Hematopoietic multipotent progenitor cell (in vitro differentiated cells): ENCODE results near the gene ZBTB44. TPM values are rescaled to one million over a fixed set of nuclear protein-coding genes. Genes with fewer than 3 reads are reported as not detected.
"Not testable (repeated sequence)": the region's sequence is repeated elsewhere in the genome, so short reads cannot be mapped to it uniquely, and the experiment has no call there.

ENCODE experiments used
- DNase-seq, 3 donors: peaks; one replicate each; pipeline ENCODE4 v3.0.0-alpha.2; 2011 to 2015; ENCODE audit warnings: low read depth in 2 of 3, low spot score in 2 of 3
- total RNA-seq: library from RNA; depleted of rRNA; stranded (reverse); fragments of >200 nt; gene quantifications from one replicate; pipeline ENCODE4 v1.2.3, GENCODE V29; 2012

Gene ZBTB44
- total RNA-seq, 1 donor: 62.5 TPM

GRCh38 chr11:130251763-130252162 lies 63.0 kb downstream of the ZBTB44 start:
- peak in 1 of 3 donors; percentile 34 for DNase-seq

DNA sequence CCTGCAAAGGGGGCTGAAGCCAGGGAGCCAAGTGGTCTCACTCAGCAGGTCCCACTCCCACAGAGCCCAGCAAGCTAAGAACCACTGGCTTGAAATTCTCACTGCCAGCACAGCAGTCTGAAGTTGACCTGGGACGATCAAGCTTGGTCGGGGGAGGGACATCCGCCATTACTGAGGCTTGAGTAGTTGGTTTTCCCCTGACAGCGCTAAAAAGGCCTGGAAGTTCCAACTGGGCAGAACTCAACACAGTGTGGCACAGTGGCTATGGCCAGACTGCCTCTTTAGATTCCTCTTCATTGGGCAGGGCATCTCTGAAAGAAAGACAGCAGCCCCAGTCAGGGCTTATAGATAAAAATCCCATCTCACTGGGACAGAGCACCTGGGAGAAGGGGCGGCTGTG lies 64.8 kb downstream of the ZBTB44 start:
- not testable (repeated sequence) for DNase-seq

DNA sequence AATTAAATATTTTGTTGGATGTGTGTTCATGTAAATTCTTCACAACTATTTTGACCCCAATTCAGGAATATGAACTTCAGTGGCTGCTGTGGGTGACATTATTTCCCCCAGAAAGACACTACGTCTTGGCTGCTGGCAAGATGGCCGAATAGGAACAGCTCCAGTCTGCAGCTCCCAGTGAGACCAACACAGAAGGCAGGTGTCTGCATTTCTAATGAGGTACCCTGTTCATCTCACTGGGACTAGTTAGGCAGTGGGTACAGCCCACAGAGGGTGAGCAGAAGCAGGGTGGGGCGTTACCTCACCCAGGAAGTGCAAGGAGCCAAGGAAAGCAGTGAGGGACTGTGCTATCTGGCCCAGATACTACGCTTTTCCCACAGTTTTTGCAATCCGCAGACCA lies 65.3 kb downstream of the ZBTB44 start:
- DNase-seq: no peak

DNA sequence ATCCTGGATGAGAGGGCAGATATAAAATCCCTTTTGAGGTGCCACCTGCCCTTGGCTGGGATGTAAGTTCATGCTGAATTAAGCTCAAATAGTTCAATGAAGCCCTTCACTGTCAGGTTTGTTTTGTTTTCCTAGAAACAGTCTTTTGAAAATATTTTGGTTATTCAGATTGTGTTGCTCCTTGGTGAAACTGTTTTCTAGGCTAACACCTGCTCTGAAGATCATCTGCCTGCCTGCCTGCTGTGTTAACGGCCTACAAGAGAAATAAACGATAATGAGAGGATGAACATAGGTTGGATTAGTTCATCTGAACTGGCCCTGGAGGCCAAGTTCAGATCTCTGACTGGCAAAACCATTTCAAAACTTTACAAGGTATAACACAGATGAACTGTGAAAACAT lies 67.4 kb downstream of the ZBTB44 start:
- no peak for DNase-seq

- no peak for DNase-seq
Measured at GRCh38 chr11:130246738-130247137, 68.0 kb downstream of the ZBTB44 start.

GRCh38 chr11:130246270-130246669 lies 68.4 kb downstream of the ZBTB44 start:
- no peak for DNase-seq

DNA sequence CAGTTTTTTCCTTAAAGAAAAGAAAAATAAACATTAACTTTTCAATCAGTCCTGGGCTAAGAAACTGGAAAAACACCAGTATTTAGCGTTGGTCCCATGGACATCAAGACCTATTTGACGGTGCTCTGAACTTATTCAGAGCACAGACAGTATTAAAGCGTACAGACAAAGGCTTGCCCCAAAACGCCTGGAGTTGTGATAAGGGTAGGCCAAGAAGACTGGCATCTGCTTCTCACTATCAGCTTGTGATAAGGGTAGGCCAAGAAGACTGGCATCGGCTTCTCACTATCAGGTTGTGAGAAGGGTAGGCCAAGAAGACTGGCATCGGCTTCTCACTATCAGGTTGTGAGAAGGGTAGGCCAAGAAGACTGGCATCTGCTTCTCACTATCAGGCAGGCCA lies 69.3 kb downstream of the ZBTB44 start:
- not testable (repeated sequence) for DNase-seq

DNA sequence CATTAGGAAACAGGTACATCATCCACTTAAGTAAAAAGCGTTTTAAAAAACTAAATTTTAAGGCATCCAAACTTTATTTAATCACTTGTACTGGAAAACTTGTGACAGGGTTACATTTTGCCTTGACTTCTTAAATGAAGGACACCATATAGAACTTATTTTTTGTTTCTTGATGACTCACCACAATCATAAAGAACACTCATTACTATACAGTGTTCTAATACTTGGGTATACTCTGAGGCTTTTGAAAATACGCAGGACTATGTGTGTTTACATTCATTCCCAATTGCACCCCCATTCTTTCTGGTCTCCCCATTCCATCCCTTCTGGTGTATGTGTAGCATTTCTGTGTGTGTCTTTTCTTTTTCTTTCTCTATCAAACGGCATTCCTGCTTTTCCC lies 69.9 kb downstream of the ZBTB44 start:
- no peak for DNase-seq

DNA sequence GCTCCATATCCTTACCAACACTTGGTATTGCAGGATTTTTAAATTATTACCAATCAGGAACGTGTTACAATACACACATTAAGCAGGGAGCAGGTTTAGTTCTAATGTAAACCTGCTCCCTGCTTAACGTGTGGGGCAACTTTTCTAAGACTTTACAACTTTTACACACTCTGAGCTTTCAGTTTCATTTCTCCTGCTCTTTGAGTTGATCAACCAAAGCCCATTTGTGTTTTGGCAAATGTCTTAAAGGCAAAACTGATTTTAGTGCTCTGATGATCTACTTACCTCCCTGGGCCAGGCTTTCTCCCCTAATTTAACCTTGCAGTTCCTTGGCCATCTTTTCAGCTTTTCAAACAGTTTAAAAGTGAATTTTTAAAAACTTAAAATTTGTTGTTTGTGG lies 70.9 kb downstream of the ZBTB44 start:
- DNase-seq: peak in 1 of 3 donors; percentile 18

DNA sequence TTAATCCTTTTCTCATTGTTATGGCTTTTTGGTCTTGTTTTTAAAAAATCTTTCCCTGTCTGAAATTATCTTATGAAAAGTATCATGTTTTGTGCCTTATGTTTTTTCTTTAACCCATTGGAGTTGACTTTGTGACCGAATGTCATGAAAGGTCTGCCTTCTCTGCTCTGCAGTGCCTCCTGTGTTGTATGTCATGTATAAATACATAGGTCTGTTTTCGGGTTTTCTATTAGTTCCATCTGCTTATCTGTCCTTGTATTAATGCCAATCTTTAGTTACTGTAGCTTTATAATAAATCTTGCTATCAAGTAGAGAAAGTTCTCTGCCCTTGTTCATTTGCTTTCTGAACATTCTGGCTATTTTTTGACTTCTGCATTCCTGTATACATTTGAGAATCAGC lies 73.0 kb downstream of the ZBTB44 start:
- DNase-seq: no peak

DNA sequence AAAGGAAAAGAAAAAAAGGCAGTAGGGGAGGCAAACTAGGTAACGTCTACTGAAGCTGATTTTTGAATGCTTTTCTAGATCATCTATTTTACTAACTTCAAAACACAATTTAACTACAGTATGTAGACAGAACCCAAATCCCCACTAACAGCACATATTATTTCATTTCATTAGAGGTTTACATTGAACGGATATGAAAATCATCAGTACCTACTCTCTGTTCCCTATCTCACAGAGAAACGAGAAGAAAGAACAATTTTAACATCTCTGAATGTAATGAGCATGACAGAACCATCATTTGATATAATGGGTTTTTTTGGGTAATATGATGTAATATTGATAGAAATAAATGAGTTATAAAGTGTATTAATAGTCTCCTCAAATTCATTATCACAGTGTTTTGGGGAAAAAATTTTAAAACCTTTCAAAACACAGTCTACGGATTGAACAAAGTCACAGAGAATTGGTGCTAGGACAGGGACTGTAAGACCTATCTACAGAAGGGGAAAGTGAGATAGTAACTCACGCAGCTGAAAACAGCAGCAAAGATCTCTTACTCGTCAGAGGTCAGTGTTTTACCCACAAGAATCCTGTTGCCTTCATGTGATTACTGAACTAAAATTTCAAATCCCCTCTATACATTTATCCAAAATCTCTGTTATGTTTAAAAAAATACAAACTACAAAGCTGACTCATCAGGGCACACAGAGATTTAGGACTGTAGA lies 77.3 kb downstream of the ZBTB44 start:
- no peak for DNase-seq

GRCh38 chr11:130234315-130234714 lies 80.4 kb downstream of the ZBTB44 start:
- no peak for DNase-seq

- DNase-seq: not testable (repeated sequence)
Measured at GRCh38 chr11:130233888-130234287, 80.8 kb downstream of the ZBTB44 start.

DNA sequence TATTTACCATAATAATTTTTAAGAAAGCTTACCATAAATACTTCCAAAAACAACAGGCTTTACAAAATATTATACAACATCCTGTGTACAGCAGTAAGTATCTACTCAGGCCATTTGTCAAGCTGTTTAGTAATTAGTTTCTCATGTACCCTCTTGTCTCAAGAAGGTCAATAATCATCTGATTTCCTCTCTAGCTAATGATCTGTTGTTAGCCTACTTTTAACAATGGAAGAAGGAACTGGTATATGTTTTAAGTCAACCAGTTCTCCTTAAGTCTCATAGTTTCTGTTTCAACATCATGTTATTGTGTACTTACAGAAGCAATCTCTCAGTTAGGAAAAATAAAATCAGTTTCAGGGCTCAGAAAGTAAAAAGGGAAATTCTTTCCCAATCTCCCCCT lies 81.2 kb downstream of the ZBTB44 start:
- DNase-seq: not testable (repeated sequence)

DNA sequence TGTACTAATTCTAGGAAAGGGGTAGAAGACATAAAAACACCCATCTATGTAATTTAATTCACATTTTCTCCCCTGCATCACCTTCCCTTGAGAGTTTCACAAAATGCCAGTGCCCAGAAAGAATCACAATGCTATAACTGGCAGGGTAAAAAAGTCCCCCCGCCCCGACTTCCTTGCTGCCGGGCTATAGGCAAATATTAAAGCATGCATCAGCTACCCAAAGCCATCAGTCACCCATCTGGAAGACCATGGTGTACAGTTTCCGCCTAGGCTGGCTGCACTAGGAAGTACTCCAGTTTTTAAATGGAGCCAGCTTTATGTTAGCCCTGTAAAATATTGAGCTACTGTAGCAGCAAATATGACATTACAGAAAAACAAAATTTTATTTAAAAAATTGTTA lies 87.3 kb downstream of the ZBTB44 start:
- DNase-seq: no peak

GRCh38 chr11:130223291-130223971 lies 91.3 kb downstream of the ZBTB44 start:
- no peak for DNase-seq

GRCh38 chr11:130220311-130221035 lies 94.2 kb downstream of the ZBTB44 start:
- DNase-seq: no peak

- DNase-seq: no peak
Measured at GRCh38 chr11:130219148-130219547, 95.6 kb downstream of the ZBTB44 start.

DNA sequence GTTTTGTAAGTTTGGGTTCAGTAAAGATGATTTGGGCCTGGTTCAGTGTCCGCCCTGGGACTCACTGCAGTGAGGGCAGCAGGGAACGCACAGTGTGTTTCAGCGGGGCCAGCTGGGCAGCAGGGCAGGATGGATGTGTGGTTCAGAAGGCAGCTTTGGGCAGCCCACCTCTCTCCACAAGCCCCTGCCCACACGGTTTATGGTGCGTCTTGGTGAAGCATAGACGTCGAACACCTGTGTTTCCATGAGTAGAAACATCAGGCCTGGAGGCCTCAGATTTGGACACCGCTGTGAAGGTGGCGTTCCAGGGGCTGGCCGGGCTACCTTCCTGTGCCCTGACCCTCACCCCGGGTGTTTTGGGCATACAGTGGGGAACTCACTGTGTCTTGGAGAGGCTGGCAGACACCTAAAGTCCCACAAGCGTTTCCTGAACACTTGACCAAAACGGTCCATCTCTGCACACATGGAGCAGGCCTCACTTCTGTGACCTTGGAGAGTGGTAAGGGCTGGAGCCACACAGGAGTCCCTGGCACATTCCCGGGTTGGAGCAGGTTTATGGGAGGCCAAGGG lies 96.1 kb downstream of the ZBTB44 start:
- no peak for DNase-seq

DNA sequence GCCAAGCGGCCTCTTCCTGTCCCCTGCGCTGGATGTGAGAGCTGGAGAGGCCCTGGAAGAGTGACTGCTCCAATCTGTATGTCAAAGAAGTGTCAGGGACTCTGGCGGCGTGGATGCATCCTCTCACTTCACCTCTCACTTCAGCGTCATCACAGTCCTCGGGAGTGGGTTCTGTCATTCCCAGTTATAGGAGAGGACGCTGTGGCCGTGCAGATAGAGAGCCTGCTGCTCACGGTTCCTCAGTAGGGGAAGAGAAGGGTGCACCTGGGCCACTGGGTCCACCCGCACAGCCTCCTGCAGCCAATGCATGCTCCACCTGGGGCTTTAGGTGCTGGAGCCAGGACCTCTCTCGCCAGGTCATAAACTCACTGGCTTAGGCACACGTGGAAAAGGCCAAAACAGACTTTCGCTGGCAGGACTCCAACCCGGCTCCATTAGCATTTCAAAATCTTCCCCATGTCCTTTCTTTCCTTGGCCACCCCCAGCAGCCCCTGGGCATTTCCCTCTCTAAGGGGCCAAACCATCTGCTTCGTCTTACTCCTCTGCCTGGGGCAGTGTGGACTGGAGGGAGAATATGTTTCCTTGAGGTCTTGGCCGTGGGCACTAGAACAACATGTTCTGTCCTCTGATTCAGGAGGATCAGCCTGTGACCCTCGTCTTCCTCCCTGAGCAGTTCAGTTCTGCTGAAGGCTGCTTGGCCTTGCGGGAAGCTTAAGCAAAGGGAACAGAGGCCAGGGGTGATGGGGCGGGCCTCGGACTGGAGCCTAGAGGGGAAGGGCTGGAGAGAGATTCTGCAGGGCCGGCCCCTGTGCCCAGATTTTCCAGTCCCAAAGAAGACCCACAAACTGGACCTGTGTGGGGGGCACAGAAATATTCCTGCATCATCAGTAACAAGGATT lies 97.3 kb downstream of the ZBTB44 start:
- DNase-seq: no peak
